HG03159 (cell line): ENCODE results near the gene OLFM1.
"Not testable (repeated sequence)": the region's sequence is repeated elsewhere in the genome, so short reads cannot be mapped to it uniquely, and the experiment has no call there.

Experiments used
- ATAC-seq: cut with Tn5 transposase; IDR thresholded peaks from one replicate; pipeline ENCODE4 v1.9.1; 2021; ENCODE audit warnings: mild to moderate bottlenecking, moderate library complexity; ENCODE audit not compliant: unreplicated experiment

The OLFM1 gene

DNA sequence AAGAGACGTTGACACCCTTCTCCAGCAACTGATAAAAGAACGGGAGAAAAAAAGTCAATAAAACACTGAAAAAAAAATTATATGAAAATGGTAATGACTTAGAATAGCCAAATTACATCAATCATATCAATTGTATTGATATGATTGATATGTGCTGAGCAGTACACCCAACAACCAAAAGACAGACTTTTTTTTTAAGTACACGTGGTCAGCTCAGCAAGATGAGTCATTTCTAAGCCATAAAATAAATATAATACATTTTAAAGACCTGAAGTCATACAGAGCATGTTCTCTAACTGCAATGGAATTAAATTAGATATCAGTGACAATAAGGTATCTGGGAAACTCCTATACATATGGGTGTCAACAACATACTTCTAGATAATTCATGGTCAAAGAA is 30.9 kb upstream of the OLFM1 start:
- no peak for ATAC-seq

- ATAC-seq = no peak
Observed at GRCh38 chr9:135060461-135061116, 26.9 kb upstream of the OLFM1 start.

DNA sequence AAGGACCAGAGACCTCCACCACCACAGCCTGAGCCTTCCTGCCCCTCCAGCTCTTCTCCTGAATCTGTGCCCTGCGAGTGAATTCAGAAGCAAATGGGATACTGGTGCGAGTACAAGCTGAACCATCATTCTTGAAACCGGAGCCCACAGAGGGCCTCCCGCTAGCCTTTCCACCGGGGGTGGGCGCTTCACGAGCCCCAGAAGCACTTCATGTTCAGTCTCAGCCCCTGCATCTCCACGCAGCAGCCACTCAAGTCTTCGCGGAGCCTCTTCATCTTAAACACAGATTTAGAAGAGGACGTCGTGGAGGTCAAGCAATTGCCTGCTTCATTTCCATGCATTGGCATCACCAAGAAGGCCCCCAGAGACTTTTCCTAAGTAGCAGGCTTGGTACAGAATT is 26.0 kb upstream of the OLFM1 start:
- no peak for ATAC-seq

DNA sequence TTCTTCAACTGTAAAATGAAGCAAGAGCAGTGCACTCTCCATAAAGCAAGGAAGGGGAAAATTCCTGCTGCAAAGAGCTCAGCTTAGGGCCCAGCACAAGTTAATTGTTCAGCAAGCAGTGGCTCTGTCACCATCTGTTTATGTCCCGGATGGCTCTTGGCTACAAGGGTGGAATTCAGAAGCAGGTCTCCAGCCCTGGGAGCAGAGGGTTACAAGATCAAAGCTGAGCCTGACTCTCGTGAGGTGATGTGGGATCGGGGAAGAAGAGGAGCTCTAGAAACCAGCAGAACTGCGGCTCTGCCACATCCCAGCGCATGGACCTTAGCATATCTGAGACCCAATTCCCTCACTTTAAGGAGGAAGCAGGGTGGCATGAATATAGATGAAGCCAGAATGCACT is 25.2 kb upstream of the OLFM1 start:
- ATAC-seq = no peak

GRCh38 chr9:135063466-135063865 is 24.0 kb upstream of the OLFM1 start:
- not testable (repeated sequence) for ATAC-seq

DNA sequence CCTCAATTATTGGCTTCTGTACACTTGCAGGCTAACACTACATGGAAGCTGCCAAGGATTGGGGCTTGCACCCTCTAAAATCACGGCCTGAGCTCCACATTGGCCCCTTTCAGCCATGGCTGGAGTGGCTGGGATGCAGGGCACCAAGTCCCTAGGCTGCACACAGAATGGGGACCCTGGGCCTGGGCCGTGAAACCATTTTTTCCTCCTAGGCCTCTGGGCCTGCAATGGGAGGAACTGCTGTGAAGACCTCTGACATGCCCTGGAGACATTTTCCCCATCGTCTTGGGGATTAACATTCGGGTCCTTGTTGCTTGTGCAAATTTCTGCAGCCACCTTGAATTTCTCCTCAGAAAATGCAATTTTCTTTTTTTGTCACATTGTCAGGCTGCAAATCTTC is 23.6 kb upstream of the OLFM1 start:
- ATAC-seq = not testable (repeated sequence)

GRCh38 chr9:135065151-135065550 is 22.3 kb upstream of the OLFM1 start:
- ATAC-seq = no peak

DNA sequence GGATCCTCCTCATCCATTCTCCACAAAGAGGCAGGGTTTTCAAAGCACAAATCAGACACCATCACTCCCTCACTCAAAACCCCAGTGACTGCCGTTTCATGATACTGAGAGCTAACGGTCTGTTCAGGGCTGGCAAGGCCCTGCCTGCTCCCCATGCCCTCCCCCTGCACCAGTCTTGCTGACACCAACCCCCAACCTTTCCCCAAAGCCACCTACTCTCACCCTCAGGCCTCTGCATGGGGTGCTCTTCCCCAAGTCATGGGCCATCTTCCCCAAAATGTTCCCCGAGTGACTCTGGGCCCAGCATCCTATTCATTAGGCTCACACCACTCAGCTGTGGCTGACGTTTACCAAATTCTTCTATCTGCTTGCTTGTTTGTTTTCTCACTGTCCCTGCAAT is 21.7 kb upstream of the OLFM1 start:
- ATAC-seq = no peak

GRCh38 chr9:135066291-135066690 is 21.2 kb upstream of the OLFM1 start:
- no peak for ATAC-seq

DNA sequence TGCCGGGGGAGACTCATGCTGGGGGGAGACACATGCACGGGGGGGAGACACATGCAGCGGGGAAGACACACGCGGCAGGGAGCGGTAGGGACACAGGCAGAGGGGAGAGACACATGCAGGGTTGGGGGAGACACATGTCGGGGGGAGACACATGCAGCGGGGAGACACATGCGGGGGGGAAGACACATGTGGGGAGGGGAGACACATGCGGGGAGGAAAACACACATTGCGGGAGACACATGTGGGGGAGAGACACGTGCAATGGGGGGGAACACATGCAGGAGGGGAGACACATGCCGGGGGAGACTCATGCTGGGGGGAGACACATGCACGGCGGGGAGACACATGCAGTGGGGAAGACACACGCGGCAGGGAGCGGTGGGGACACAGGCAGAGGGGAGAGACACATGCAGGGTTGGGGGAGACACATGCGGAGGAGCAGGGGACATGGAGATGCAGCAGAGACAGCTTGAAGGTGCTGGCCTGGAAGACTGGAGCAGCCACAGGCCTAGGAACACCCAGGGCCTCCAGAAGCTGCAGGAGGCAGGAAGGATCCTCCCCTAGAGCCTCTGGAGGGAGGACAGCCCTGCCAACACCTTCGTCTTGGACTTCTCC is 20.3 kb upstream of the OLFM1 start:
- ATAC-seq = no peak

DNA sequence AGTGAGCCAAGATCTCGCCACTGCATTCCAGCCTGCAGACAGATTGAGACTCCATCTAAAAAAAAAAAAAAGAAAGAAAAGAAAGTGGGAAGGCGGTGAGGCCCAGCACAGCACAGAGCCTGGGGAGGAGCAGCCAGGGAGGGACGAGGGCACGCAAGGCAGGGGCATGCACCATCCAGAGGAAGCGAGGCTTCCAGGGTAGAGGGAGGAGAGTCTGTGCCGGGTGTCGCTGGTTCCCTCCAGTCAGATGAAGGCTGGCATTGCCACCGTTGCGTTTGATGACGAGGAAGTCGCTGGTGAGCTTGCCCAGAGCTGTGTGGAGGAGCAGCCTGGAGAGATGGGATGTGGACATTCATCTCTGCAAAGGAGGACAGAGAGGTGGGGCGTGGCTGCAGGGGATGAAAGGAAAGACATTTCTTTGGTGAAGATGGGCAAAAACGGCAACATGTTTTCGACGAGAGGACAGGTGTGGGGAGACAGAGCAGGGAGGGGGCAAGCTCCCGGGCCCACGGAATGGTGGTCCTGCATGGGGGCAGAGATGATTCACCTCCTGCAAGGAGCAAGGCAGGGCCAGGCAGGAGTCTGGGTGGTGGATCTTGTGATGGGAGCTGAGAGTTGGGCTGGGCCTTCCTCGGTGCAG is 18.6 kb upstream of the OLFM1 start:
- no peak for ATAC-seq

DNA sequence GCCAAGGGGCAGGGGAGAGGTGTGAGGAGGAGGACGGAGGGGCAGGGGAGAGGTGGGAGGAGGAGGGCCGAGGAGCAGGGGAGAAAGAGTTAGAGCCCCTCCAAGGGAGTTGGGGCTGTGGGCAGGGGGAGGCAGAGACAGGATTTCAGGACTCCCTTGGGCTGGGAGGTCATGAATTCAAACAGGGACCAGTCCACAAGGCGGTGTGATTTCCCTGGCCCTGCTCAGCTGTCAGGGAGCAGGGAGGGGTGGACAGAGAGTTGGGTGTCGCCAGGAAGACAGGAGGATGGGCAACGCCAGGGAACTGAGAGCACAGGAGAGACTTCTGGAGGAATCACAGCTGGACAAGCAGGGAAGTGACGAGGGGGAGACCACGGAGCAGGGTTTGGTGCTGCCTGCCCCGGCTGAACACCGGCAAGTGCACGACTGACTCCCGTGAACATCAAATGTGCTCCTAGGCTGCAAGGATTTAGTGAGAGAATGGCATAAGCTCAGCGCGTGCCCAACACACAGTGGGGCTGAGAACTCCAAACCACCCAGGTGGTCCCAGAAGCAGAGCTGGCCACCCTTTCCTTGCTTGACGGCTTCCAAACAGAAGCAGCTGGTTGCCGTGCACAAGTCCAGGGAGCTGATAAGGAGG is 17.8 kb upstream of the OLFM1 start:
- ATAC-seq = no peak

DNA sequence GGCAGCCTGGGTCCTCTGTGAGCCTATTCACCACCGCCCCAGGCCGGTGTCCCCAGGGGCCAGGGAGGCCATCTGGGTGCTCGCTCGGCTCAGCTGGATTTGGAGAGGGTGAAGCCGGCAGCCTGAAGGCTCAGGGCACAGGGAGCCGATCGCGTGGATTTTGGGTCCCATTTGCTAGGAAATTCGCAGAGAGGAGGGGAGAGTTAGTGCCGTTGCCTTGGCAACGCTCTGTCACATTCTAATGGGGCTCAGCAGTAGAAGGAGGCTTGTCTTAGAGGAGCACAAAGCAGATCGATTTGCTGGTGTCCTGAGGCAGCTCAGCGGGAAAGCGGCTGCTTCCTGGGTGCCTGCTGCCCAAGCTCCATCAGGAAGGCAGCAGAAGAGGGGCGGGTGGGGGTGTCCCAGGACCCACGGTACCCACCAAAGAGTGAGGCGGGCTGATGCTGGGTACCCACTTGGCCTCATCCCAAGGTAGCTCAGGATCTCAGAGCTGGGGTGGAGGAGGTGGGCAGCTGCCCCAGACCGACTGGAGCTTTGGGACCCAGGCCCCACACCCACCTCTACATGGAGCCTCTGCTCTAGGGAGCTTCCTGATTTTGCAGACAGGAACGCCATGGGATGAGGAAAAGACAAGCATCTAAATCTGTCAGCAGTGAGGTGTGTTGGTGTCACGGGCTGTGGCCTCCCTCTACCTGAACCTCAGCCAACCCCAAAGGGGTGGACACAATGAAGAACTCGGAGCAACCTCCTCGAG is 17.1 kb upstream of the OLFM1 start:
- ATAC-seq = no peak

GRCh38 chr9:135070964-135071735 is 16.3 kb upstream of the OLFM1 start:
- ATAC-seq = no peak

GRCh38 chr9:135073081-135073740 is 14.3 kb upstream of the OLFM1 start:
- ATAC-seq = no peak

- ATAC-seq = no peak
Observed at GRCh38 chr9:135073741-135074305, 13.6 kb upstream of the OLFM1 start.

DNA sequence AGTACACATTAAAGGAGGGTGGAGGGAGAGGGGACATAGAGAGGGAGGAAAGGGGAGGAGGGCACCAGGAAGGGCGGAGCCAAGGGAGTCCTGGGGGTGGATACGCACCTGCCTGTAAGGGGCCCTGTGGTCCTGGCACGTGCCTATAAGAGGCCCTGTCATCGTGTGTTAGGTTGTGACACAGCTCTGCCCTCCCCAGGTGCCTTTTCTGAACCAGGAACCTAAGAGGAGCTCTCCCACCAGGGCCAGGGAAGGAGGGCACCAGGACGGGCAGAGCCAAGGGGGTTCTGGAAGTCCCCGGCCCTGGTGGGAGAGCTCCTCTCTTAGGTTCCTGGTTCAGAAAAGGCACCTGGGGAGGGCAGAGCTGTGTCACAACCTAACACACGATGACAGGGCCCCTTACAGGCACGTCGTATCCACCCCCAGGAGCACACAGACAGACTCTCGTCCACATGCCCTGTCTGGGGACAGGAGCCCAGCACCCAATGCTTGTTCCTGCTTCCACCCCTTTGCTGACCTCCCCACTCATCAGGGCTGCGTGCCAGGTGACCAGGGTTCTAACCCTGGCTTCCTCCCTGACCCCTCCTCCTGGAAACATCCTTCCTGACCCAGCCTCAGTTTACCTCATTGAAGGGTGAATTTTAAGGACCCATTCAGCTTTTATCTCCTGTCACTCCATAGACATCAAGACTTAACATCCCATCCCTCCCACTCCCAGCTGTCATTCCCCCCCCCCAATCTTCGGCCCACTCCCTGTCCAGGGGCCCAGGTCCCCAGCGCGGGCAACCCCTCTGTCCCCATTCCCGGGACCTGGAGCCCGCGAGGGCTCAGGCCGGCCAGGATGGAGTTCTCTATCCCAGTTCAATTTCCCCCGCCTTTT is 12.9 kb upstream of the OLFM1 start:
- ATAC-seq = no peak

DNA sequence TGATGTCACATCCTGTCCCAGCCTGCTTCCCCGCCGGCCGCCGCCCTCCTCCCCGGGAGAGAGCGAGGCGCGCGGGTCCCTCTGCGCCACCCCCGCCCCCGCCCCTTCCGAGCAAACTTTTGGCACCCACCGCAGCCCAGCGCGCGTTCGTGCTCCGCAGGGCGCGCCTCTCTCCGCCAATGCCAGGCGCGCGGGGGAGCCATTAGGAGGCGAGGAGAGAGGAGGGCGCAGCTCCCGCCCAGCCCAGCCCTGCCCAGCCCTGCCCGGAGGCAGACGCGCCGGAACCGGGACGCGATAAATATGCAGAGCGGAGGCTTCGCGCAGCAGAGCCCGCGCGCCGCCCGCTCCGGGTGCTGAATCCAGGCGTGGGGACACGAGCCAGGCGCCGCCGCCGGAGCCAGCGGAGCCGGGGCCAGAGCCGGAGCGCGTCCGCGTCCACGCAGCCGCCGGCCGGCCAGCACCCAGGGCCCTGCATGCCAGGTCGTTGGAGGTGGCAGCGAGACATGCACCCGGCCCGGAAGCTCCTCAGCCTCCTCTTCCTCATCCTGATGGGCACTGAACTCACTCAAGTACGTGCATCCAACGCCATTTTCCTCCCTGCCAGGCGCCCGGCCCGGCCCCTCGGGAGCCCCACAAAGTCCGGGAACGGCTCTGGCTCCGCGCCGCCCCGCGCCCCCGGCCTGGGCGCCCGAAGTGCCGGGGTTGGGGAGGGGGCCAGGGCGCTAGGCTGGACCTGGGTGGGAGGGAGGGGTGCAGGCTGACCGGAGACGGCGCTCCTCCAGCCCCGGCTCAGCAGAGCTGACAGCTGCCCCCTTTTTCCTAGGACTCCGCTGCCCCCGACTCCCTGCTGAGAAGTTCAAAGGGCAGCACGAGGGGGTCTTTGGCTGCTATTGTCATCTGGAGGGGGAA is 12.0 kb upstream of the OLFM1 start:
- no peak for ATAC-seq
